K562 (cell line): ENCODE data around the gene GLT6D1. TPM values are rescaled to one million over a fixed set of nuclear protein-coding genes. Genes with fewer than 3 reads are reported as not detected.

Source experiments
- ATAC-seq: fragments of 200-7000 bp; cut with Tn5 transposase; 3 replicates; pipeline ENCODE4 v1.9.1; 2020; ENCODE audit warnings: moderate library complexity
- BruUV-seq: library from RNA; stranded (reverse); fragments of 400-500 nt; replicated peaks from 2 replicates; lab custom pipeline; 2021; lab: Mats Ljungman, UMichigan
- CTCF ChIA-PET: fragments of 300-600 bp; formaldehyde crosslinking; extraction: SDS; loops from one replicate; lab custom pipeline; 2021; ENCODE audit warnings: low intra/inter-chr PET ratio; lab: Yijun Ruan, JAX
- POLR2A ChIA-PET: fragments of 300-600, 350-650 bp; sonication (Branson Sonifier 250); formaldehyde crosslinking; extraction: SDS; loops from one replicate; lab custom pipeline; 2021; ENCODE audit warnings: antibody characterized with exemption, inconsistent platforms; lab: Yijun Ruan, JAX
- DNase-seq, 4 experiments: peaks; one replicate each; pipeline versions ENCODE4 v3.0.0 to v3.0.0-alpha.2; 2011 to 2018; ENCODE audit warnings: low spot score in 3 of 4, mixed read lengths in 3 of 4; ENCODE audit errors: extremely low read depth in 1 of 4
- FAIRE-seq: peaks from 2 replicates; lab custom pipeline; 2011; peaks lifted over from hg19 to GRCh38; lab: Jason Lieb, UNC
- H2AFZ ChIP-seq: 2 replicates; pipeline ENCODE4 v1.6.0; 2011; ENCODE audit warnings: low read depth, low read length, control low read depth, inconsistent platforms
- H3K27ac ChIP-seq: fragments of 200-600 bp; 3 replicates; pipeline ENCODE4 v1.8.0; 2011; ENCODE audit warnings: low read depth, mild to moderate bottlenecking, control low read depth, inconsistent platforms, low read length, moderate library complexity, mixed read lengths; ENCODE audit errors: extremely low read depth
- H3K27me3 ChIP-seq, 2 experiments: fragments of 300-600 bp in 1 of 2; 2 replicates in 1 of 2; 3 replicates in 1 of 2; pipeline versions ENCODE4 v1.6.0 to v1.8.0; 2011; ENCODE audit warnings: inconsistent platforms in 2 of 2, low read length in 2 of 2, mild to moderate bottlenecking in 1 of 2, mixed read lengths in 1 of 2, moderate library complexity in 1 of 2; ENCODE audit not compliant: control insufficient read depth in 2 of 2, insufficient read depth in 2 of 2
- H3K36me3 ChIP-seq: fragments of 300-600 bp; 3 replicates; pipeline ENCODE4 v1.8.0; 2011; ENCODE audit warnings: mild to moderate bottlenecking, low read length, inconsistent platforms; ENCODE audit not compliant: control insufficient read depth, insufficient read depth
- H3K4me1 ChIP-seq, 2 experiments: fragments of 200-600 bp in 1 of 2; replicated peaks in 1 of 2; 2 replicates in 1 of 2; 3 replicates in 1 of 2; pipeline versions ENCODE4 v1.5.1 to v1.8.0; 2011; ENCODE audit warnings: inconsistent platforms in 2 of 2, low read length in 2 of 2, mild to moderate bottlenecking in 1 of 2, mixed read lengths in 1 of 2, moderate library complexity in 1 of 2; ENCODE audit not compliant: control insufficient read depth in 2 of 2, insufficient read depth in 2 of 2
- H3K4me2 ChIP-seq: 2 replicates; pipeline ENCODE4 v1.6.1; 2011; ENCODE audit warnings: low read length, control low read depth, inconsistent platforms, mixed read lengths; ENCODE audit not compliant: insufficient read depth
- H3K4me3 ChIP-seq: fragments of 200-600 bp; sonication (generic), shearing (Covaris generic); 2 replicates; pipeline ENCODE4 v1.5.1; 2016; ENCODE audit warnings: control low read depth, inconsistent platforms
- H3K79me2 ChIP-seq: fragments of 200-600 bp; 3 replicates; pipeline ENCODE4 v1.8.0; 2011; ENCODE audit warnings: low read length, inconsistent platforms; ENCODE audit not compliant: control insufficient read depth, insufficient read depth
- H3K9ac ChIP-seq, 2 experiments: 2 replicates each; pipeline versions ENCODE4 v1.6.0 to v1.6.1; 2011; ENCODE audit warnings: low read depth in 2 of 2, low read length in 2 of 2, control low read depth in 1 of 2, inconsistent platforms in 1 of 2, mild to moderate bottlenecking in 1 of 2, mixed read lengths in 1 of 2; ENCODE audit not compliant: insufficient read depth in 1 of 2
- H3K9me1 ChIP-seq: one replicate; pipeline ENCODE4 v1.6.0; 2011; ENCODE audit warnings: inconsistent platforms, mild to moderate bottlenecking, low read length, moderate library complexity; ENCODE audit not compliant: control insufficient read depth, insufficient read depth
- H3K9me3 ChIP-seq: replicated peaks from 2 replicates; pipeline ENCODE4 v1.5.1; 2011; ENCODE audit warnings: low read depth, low read length, inconsistent platforms; ENCODE audit not compliant: control insufficient read depth, insufficient read depth
- H4K20me1 ChIP-seq: replicated peaks from 2 replicates; pipeline ENCODE4 v1.6.1; 2011; ENCODE audit warnings: low read length, inconsistent platforms, mixed read lengths; ENCODE audit not compliant: control insufficient read depth, insufficient read depth
- STAT5B ChIP-seq: fragments of 250-450 bp; sonication (Bioruptor Pico); IDR thresholded peaks from 2 replicates; pipeline ENCODE4 v1.8.0; 2021; ENCODE audit warnings: mild to moderate bottlenecking, inconsistent platforms
- ZFP30 ChIP-seq: fragments of 250-450 bp; sonication (Bioruptor Pico); IDR thresholded peaks from 2 replicates; pipeline ENCODE4 v1.8.0; 2022; ENCODE audit warnings: moderate library complexity, mild to moderate bottlenecking, inconsistent platforms, borderline replicate concordance
- WGBS: fragments of 100-300 bp; shearing (Covaris generic); methylation state at CpG from one replicate; pipeline ENCODE4 v1.1.6; 2016; ENCODE audit warnings: low coverage, mixed read lengths; ENCODE audit not compliant: insufficient coverage; ENCODE audit errors: missing lambda C conversion rate; 5-methylcytosine and 5-hydroxymethylcytosine counted together
- in situ Hi-C: fragments of 300-500 bp; cut with MboI; formaldehyde crosslinking; loops from 4 replicates; pipeline ENCODE4 v1.15.0; 2018; ENCODE audit warnings: inconsistent platforms, mixed read lengths
- intact Hi-C: fragments of 100-400 bp; cut with micrococcal nuclease; formaldehyde crosslinking; loops from 2 replicates; pipeline ENCODE4 v1.14.2; 2022
- polyA plus RNA-seq, 8 experiments: library from polyadenylated mRNA; depleted of rRNA in 4 of 8; stranded (reverse) in 5 of 8; unstranded in 3 of 8; fragments of >200 nt; fragmentation: Nextera tagmentation in 2 of 8; fragmentation: Illumina TruSeq in 1 of 8; extraction: Ambion mirVana in 2 of 8; extraction: Trizol in 1 of 8; gene quantifications; 2 replicates each; pipeline versions ENCODE4 v1.2.1 to v1.2.3, GENCODE V29; 2011 to 2014; ENCODE audit warnings: inconsistent platforms in 1 of 8, missing spikeins in 1 of 8
- total RNA-seq, 7 experiments: library from RNA; depleted of rRNA in 6 of 7; stranded (reverse); fragments of >200 nt in 6 of 7; fragmentation: Illumina TruSeq in 2 of 7; extraction: Trizol in 2 of 7; gene quantifications; 2 replicates each; pipeline versions ENCODE4 v1.2.1 to v1.2.3, GENCODE V29; 2011 to 2021; ENCODE audit warnings: low replicate concordance in 1 of 7
- TF ChIP-seq, protein P1 (sequence below), 2 experiments: fragments of 450-650 bp; IDR thresholded peaks; 2 replicates each; pipeline ENCODE4 v1.6.1; 2016

Gene GLT6D1
- total and polyA plus RNA-seq, 9 of the 15 experiments (the other 6 are each of a cell fraction or from before 2014, with no cell fraction given), result not detected

DNA sequence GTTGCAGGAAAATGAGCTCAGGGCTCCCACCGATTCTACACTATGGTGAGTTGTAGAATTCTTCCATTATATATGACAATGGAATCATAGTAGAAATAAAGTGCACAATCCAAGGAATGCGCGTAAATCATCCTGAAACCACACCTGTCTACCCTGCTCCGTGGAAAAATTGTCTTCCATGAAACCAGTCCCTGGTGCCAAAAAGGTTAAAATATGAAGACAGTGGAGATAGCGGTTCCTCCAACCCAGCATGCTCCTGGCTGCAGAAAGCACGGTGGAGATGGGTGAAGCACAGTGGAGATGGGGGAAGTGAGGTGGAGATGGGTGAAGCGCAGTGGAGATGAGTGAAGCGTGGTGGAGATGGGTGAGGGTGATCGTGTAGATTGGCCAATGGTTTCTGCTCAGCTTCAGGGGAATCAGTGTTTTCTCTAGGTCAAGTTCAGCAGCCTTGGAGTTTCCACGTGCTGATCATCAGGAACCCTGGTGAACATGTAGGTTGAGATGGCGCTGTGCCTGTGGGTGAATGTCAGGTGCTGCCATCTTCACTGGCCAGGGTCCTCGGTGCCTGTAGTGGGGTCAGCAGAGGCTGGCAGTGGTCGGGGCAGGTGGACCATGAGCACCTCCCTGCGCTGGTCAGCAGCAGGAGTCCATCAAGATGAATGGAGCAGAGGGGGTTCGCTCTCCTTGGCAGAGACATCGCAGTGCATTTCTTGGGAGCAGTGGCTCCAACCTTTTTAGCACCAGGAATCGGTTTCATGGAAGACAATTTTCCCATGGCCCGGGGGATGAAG, 57.5 kb downstream of the GLT6D1 start (continued):
- TF ChIP-seq, protein P1, sequence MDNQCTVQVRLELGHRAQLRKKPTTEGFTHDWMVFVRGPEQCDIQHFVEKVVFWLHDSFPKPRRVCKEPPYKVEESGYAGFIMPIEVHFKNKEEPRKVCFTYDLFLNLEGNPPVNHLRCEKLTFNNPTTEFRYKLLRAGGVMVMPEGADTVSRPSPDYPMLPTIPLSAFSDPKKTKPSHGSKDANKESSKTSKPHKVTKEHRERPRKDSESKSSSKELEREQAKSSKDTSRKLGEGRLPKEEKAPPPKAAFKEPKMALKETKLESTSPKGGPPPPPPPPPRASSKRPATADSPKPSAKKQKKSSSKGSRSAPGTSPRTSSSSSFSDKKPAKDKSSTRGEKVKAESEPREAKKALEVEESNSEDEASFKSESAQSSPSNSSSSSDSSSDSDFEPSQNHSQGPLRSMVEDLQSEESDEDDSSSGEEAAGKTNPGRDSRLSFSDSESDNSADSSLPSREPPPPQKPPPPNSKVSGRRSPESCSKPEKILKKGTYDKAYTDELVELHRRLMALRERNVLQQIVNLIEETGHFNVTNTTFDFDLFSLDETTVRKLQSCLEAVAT (IDR thresholded peaks at IDR 0.05), result no peak
- no peak for TF ChIP-seq ZFP30

DNA sequence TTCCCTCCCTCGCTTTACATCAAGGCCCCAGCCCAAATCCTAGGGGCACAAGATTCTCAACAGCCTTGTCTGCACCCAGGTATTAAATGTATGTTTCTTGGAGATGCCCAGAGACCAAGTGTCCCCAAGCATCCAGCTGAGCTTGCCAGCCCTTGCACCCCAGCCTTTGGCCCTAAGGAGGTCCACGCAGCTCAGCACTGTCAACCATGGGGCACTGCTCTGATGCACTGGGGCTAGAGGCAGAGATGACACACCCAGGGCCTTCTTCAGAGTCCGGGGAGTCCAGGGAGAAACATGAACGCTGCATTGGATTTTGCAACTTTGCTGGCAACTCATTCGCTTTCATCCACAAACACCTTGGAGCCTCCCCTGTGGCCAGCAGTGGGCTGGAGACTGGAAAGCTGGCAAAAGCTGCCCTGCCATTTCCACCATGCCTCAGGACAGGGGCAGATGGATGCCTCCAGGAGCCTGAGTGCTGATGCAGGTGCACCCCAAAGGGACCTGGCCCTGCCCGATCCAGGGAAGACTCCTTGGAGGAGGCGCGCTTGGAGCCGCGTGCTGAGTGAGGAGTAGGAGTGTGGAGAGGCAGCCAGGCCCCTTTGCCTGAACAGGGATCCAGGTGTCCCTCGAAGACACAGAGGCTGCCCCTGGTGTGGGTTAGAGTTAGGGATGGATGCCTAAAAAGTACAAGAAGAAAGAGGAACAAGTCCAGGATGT, 58.5 kb downstream of the GLT6D1 start:
- H3K4me2 ChIP-seq, result no peak overlapping the region
- in situ Hi-C loops (no loop called here), intact Hi-C loops (no loop called here)
- H3K27me3 ChIP-seq, result peaks cover 0 to 67% of the 10 kb centered on the region in 2 experiments; a peak in 3 of 5 replicates
- no peak for DNase-seq
- H3K9ac ChIP-seq, result no peak overlapping the region
- H3K9me3 ChIP-seq, result no peaks in the 10 kb centered on the region
- 0 out of 2 replicates have a peak, but pooled peaks cover 2% of the 10 kb centered on the region for H4K20me1 ChIP-seq
- ChIA-PET CTCF (no interaction called here), POLR2A (no interaction called here)
- no peaks in the 10 kb centered on the region for H3K79me2 ChIP-seq
- no peak for FAIRE-seq
- H3K4me3 ChIP-seq, result no peak overlapping the region
- H3K36me3 ChIP-seq, result no peaks in the 10 kb centered on the region
- BruUV-seq, result no TSS peak
- 0% methylated on average over 10 of the region's 11 CpGs for WGBS
- H3K9me1 ChIP-seq, result no peaks in the 10 kb centered on the region
- ATAC-seq, result no peak
- no peak for TF ChIP-seq STAT5B (CRISPR knock-in tag)
- TF ChIP-seq, all 486 proteins: peak for 0
- H2AFZ ChIP-seq, result no peak overlapping the region
- H3K27ac ChIP-seq, result no peak overlapping the region
- H3K4me1 ChIP-seq, result peaks cover 0 to 18% of the 10 kb centered on the region in 2 experiments; a peak in 1 of 5 replicates
